Measurements from ENCODE around the gene SELP. TPM values are rescaled to one million over a fixed set of nuclear protein-coding genes. Genes with fewer than 3 reads are reported as not detected.

SELP gene
- total and polyA plus RNA-seq, 7 donors: 0.23 to 9.4 (median 3.3) TPM; not detected in 1

- Histone ChIP-seq H3K27me3 (no peaks in the 10 kb centered on the region), H3K9me3 (no peaks in the 10 kb centered on the region), H3K27ac (no peak overlapping the region), H3K4me1 (no peaks in the 10 kb centered on the region), H3K36me3 (no peaks in the 10 kb centered on the region), H3K4me3 (no peak overlapping the region)
- TF ChIP-seq CTCF (IDR thresholded peaks at IDR 0.05): no peak
- no peak for TF ChIP-seq POLR2A (IDR thresholded peaks at IDR 0.05)
- TF ChIP-seq POLR2AphosphoS5 (IDR thresholded peaks at IDR 0.05): no peak
- no peak for TF ChIP-seq EP300 (IDR thresholded peaks at IDR 0.05)
- intact Hi-C loops (cut with DNase I): no loop called here
- DNase-seq: no peak
- WGBS, 2 donors: 30 to 33% methylated on average over 3 of the region's 3 CpGs
These were observed 28.6 kb downstream of the SELP start for GRCh38 chr1:169601096-169601881.

- H3K27me3 ChIP-seq: no peaks in the 10 kb centered on the region
- H3K4me1 ChIP-seq: no peaks in the 10 kb centered on the region
- WGBS, 2 donors: 36 to 68% methylated on average over 3 of the region's 3 CpGs
- H3K9me3 ChIP-seq: no peaks in the 10 kb centered on the region
- no peak overlapping the region for H3K4me3 ChIP-seq
- H3K27ac ChIP-seq: no peak overlapping the region
- no peak for TF ChIP-seq EP300 (IDR thresholded peaks at IDR 0.05)
- no peak for TF ChIP-seq POLR2AphosphoS5 (IDR thresholded peaks at IDR 0.05)
- TF ChIP-seq POLR2A (IDR thresholded peaks at IDR 0.05): no peak
- no peak for TF ChIP-seq CTCF (IDR thresholded peaks at IDR 0.05)
- no peaks in the 10 kb centered on the region for H3K36me3 ChIP-seq
- intact Hi-C loops (cut with DNase I): no loop called here
- DNase-seq: no peak
These were observed 33.9 kb downstream of the SELP start for GRCh38 chr1:169595764-169596711.

- Histone ChIP-seq H3K27me3 (no peaks in the 10 kb centered on the region), H3K4me1 (no peaks in the 10 kb centered on the region), H3K36me3 (no peaks in the 10 kb centered on the region), H3K27ac (no peak overlapping the region), H3K4me3 (no peak overlapping the region), H3K9me3 (no peaks in the 10 kb centered on the region)
- intact Hi-C loops (cut with DNase I): no loop called here
- no peak for TF ChIP-seq CTCF (IDR thresholded peaks at IDR 0.05)
- no peak for TF ChIP-seq POLR2A (IDR thresholded peaks at IDR 0.05)
- TF ChIP-seq EP300 (IDR thresholded peaks at IDR 0.05): no peak
- TF ChIP-seq POLR2AphosphoS5 (IDR thresholded peaks at IDR 0.05): no peak
- no peak for DNase-seq
- WGBS, 2 donors: 57 to 61% methylated on average over 3 of the region's 3 CpGs
These were observed 35.5 kb downstream of the SELP start for GRCh38 chr1:169594391-169594790.

GRCh38 chr1:169590932-169591331 is 39.0 kb downstream of the SELP start:
- H3K27me3 ChIP-seq: no peaks in the 10 kb centered on the region
- H3K4me1 ChIP-seq: peaks cover 0 to 11% (median 7%) of the 10 kb centered on the region in 4 donors
- no peak for DNase-seq
- H3K27ac ChIP-seq: no peak overlapping the region
- WGBS, 2 donors: 79 to 87% methylated on average over 5 of the region's 5 CpGs
- no peaks in the 10 kb centered on the region for H3K36me3 ChIP-seq
- H3K4me3 ChIP-seq: no peak overlapping the region
- intact Hi-C loops (cut with DNase I): no loop called here
- no peaks in the 10 kb centered on the region for H3K9me3 ChIP-seq
- TF ChIP-seq POLR2AphosphoS5 (IDR thresholded peaks at IDR 0.05): no peak
- no peak for TF ChIP-seq EP300 (IDR thresholded peaks at IDR 0.05)
- no peak for TF ChIP-seq POLR2A (IDR thresholded peaks at IDR 0.05)
- TF ChIP-seq CTCF (IDR thresholded peaks at IDR 0.05): no peak
